A549 (cell line): ENCODE measurements around the gene ACAA1. TPM values are rescaled to one million over a fixed set of nuclear protein-coding genes. Genes with fewer than 3 reads are reported as not detected.

Source experiments
- ATAC-seq, 2 experiments: fragments of 200-7000 bp in 1 of 2; fragments of >200 bp in 1 of 2; cut with Nextera tagmentation in 1 of 2; cut with Tn5 transposase in 1 of 2; 3 replicates each; pipeline versions ENCODE4 v1.8.0 to v1.9.1; 2018 to 2020; ENCODE audit warnings: mild to moderate bottlenecking in 1 of 2, moderate library complexity in 1 of 2
- CTCF ChIA-PET: fragments of 300-600 bp; sonication (Branson Sonifier 250); formaldehyde crosslinking; extraction: SDS; loops from one replicate; lab custom pipeline; 2021; ENCODE audit warnings: antibody characterized with exemption, inconsistent platforms; lab: Yijun Ruan, JAX
- POLR2A ChIA-PET: fragments of 350-600 bp; formaldehyde crosslinking; extraction: SDS; loops from one replicate; lab custom pipeline; 2021; ENCODE audit warnings: antibody characterized with exemption, inconsistent platforms; lab: Yijun Ruan, JAX
- DNase-seq, 2 experiments: peaks; one replicate each; pipeline versions ENCODE4 v3.0.0 to v3.0.0-alpha.2; 2011 to 2016; ENCODE audit warnings: low read depth in 1 of 2, low spot score in 1 of 2
- FAIRE-seq: peaks from 2 replicates; lab custom pipeline; 2011; peaks lifted over from hg19 to GRCh38; lab: Jason Lieb, UNC
- H3K27ac ChIP-seq, 2 experiments: fragments of >200 bp; sonication (Bioruptor Twin); formaldehyde crosslinking; 3 replicates each; pipeline ENCODE4 v1.5.1; 2016 to 2017
- H3K4me1 ChIP-seq: fragments of >200 bp; sonication (Bioruptor Twin); formaldehyde crosslinking; 3 replicates; pipeline ENCODE4 v1.6.1; 2016
- H3K4me2 ChIP-seq: fragments of >200 bp; sonication (Bioruptor Twin); formaldehyde crosslinking; 3 replicates; pipeline ENCODE4 v1.6.1; 2016
- H3K4me3 ChIP-seq: fragments of >200 bp; sonication (Bioruptor Twin); formaldehyde crosslinking; 3 replicates; pipeline ENCODE4 v1.5.1; 2016
- H3K9me3 ChIP-seq: fragments of >200 bp; sonication (Bioruptor Twin); formaldehyde crosslinking; 3 replicates; pipeline ENCODE4 v1.6.1; 2016
- ATOH8 ChIP-seq: fragments of 250-450 bp; sonication (Bioruptor Pico); IDR thresholded peaks from 2 replicates; pipeline ENCODE4 v1.5.0; 2020; ENCODE audit warnings: low read depth, mild to moderate bottlenecking, moderate library complexity
- BHLHE40 ChIP-seq: IDR thresholded peaks from 2 replicates; pipeline ENCODE4 v1.6.1; 2012; ENCODE audit warnings: low read depth, low read length, inconsistent platforms
- CBX2 ChIP-seq: fragments of 200-600 bp; sonication (generic); IDR thresholded peaks from 2 replicates; pipeline ENCODE4 v1.6.1; 2016; ENCODE audit warnings: low read depth, mild to moderate bottlenecking, borderline replicate concordance
- CBX8 ChIP-seq: fragments of 200-600 bp; sonication (generic); IDR thresholded peaks from 2 replicates; pipeline ENCODE4 v1.6.1; 2016
- CHD2 ChIP-seq: fragments of 150-350 bp; IDR thresholded peaks from 2 replicates; pipeline ENCODE4 v1.6.1; 2014; ENCODE audit warnings: low read length; ENCODE audit not compliant: partially characterized antibody
- E2F6 ChIP-seq: IDR thresholded peaks from 2 replicates; pipeline ENCODE4 v1.6.1; 2012; ENCODE audit warnings: low read depth, borderline replicate concordance
- EHF ChIP-seq: fragments of 250-450 bp; sonication (Bioruptor Pico); IDR thresholded peaks from 2 replicates; pipeline ENCODE4 v1.5.0; 2020; ENCODE audit warnings: mild to moderate bottlenecking
- EHMT2 ChIP-seq: fragments of 200-600 bp; sonication (generic); IDR thresholded peaks from 2 replicates; pipeline ENCODE4 v1.6.1; 2016; ENCODE audit warnings: antibody characterized with exemption, low read depth, mild to moderate bottlenecking, moderate library complexity
- HES2 ChIP-seq: fragments of >200 bp; sonication (Bioruptor Twin); formaldehyde crosslinking; IDR thresholded peaks from 2 replicates; pipeline ENCODE4 v1.6.1; 2016
- HOXA7 ChIP-seq: fragments of 250-450 bp; sonication (Bioruptor Pico); IDR thresholded peaks from 2 replicates; pipeline ENCODE4 v1.5.0; 2020; ENCODE audit warnings: mild to moderate bottlenecking, moderate library complexity
- HOXB13 ChIP-seq: fragments of 250-450 bp; sonication (Bioruptor Pico); IDR thresholded peaks from 2 replicates; pipeline ENCODE4 v1.5.0; 2020; ENCODE audit warnings: low read depth, mild to moderate bottlenecking, moderate library complexity
- HOXB5 ChIP-seq: fragments of 250-450 bp; sonication (Bioruptor Pico); IDR thresholded peaks from 2 replicates; pipeline ENCODE4 v1.5.0; 2020; ENCODE audit warnings: mild to moderate bottlenecking, moderate library complexity
- JUN ChIP-seq, 2 experiments: fragments of >200 bp; sonication (Bioruptor Twin); formaldehyde crosslinking; IDR thresholded peaks; 2 replicates in 1 of 2; 3 replicates in 1 of 2; pipeline ENCODE4 v1.6.1; 2016 to 2017
- KDM5A ChIP-seq: fragments of 200-600 bp; sonication (generic); IDR thresholded peaks from 2 replicates; pipeline ENCODE4 v1.6.1; 2016; ENCODE audit warnings: antibody characterized with exemption, mild to moderate bottlenecking
- MAX ChIP-seq: IDR thresholded peaks from 2 replicates; pipeline ENCODE4 v1.6.1; 2012
- PBX3 ChIP-seq: IDR thresholded peaks from 2 replicates; pipeline ENCODE4 v1.6.1; 2012
- POLR2A ChIP-seq: IDR thresholded peaks from 2 replicates; pipeline ENCODE4 v1.6.1; 2012; ENCODE audit warnings: mild to moderate bottlenecking, low read length
- RAD21 ChIP-seq, 2 experiments: fragments of >200 bp in 1 of 2; sonication (Bioruptor Twin) in 1 of 2; formaldehyde crosslinking in 1 of 2; IDR thresholded peaks in 1 of 2; conservative IDR thresholded peaks in 1 of 2; 2 replicates in 1 of 2; 3 replicates in 1 of 2; pipeline ENCODE4 v1.6.1; 2012 to 2018; ENCODE audit warnings: inconsistent platforms in 1 of 2
- RFX5 ChIP-seq: fragments of 450-650 bp; IDR thresholded peaks from 2 replicates; pipeline ENCODE4 v1.7.1; 2014; ENCODE audit warnings: antibody characterized with exemption, mild to moderate bottlenecking, moderate library complexity
- TP53 ChIP-seq: fragments of 250-450 bp; sonication (Bioruptor Pico); IDR thresholded peaks from 2 replicates; pipeline ENCODE4 v1.5.0; 2021; ENCODE audit warnings: mild to moderate bottlenecking, moderate library complexity
- USF2 ChIP-seq: fragments of 450-650 bp; IDR thresholded peaks from 2 replicates; pipeline ENCODE4 v1.6.1; 2014; ENCODE audit warnings: antibody characterized with exemption
- ZC3H11A ChIP-seq: fragments of 450-650 bp; IDR thresholded peaks from 2 replicates; pipeline ENCODE4 v1.6.1; 2014; ENCODE audit warnings: antibody characterized with exemption, mild to moderate bottlenecking
- WGBS: methylation state at CpG from one replicate; pipeline ENCODE4 v1.1.6; 2017; ENCODE audit errors: missing lambda C conversion rate; 5-methylcytosine and 5-hydroxymethylcytosine counted together
- polyA plus RNA-seq, 4 experiments: library from polyadenylated mRNA; depleted of rRNA in 3 of 4; stranded (reverse); fragments of >200 nt; fragmentation: RNase III in 1 of 4; extraction: RNeasy Plus Mini Kit Qiagen cat#74134 plus additional on column Dnase treatment in 1 of 4; gene quantifications; 2 replicates in 3 of 4; 3 replicates in 1 of 4; pipeline ENCODE4 v1.2.3, GENCODE V29; 2011 to 2017

Gene ACAA1
- polyA plus RNA-seq, 2 of the 4 experiments (the other 2 are of a cell fraction), result 36.8 to 53.2 TPM

GRCh38 chr3:38102444-38102814 is 34.5 kb downstream of the ACAA1 start (continued):
- no peak for TF ChIP-seq RFX5
- no peak for TF ChIP-seq ATOH8 (CRISPR knock-in tag)
- no peak for TF ChIP-seq CBX2
- no peak for TF ChIP-seq POLR2A
- no peak for TF ChIP-seq HOXB5 (CRISPR knock-in tag)
- no peak for TF ChIP-seq E2F6
- TF ChIP-seq JUN (IDR thresholded peaks at IDR 0.05), result no peak

- TF ChIP-seq CHD2, result no peak
- TF ChIP-seq CBX8, result no peak
- no peak for TF ChIP-seq PBX3
- TF ChIP-seq E2F6, result no peak
- no peak for TF ChIP-seq USF2
- no peak for TF ChIP-seq HES2
- no peak for TF ChIP-seq CBX2
- no peak for TF ChIP-seq BHLHE40
- no peak for TF ChIP-seq EHMT2
- TF ChIP-seq ATOH8 (CRISPR knock-in tag), result no peak
- TF ChIP-seq KDM5A, result no peak
- TF ChIP-seq HOXA7 (CRISPR knock-in tag), result no peak
- no peak for TF ChIP-seq JUN (IDR thresholded peaks at IDR 0.05)
- no peak for TF ChIP-seq HOXB13 (CRISPR knock-in tag)
- TF ChIP-seq EHF, result no peak
- no peak for TF ChIP-seq ZC3H11A
- no peak for TF ChIP-seq TP53 (CRISPR knock-in tag)
- TF ChIP-seq MAX, result no peak
- no peak for TF ChIP-seq RAD21 (conservative IDR thresholded peaks at IDR 0.05 in 1 of 2, IDR thresholded peaks at IDR 0.05 in 1 of 2)
- ATAC-seq, result no peak
- Histone ChIP-seq H3K27ac (no peak overlapping the region), H3K4me2 (no peak overlapping the region), H3K4me3 (no peak overlapping the region), H3K4me1 (no peaks in the 10 kb centered on the region), H3K9me3 (peaks cover 10% of the 10 kb centered on the region)
- no peak for DNase-seq
- FAIRE-seq, result no peak
- WGBS, result 74% methylated on average over 6 of the region's 6 CpGs
- ChIA-PET CTCF (interaction anchor here (1.1 kb wide), 1 partner anchor 244 kb away, joined by 3 read pairs; no protein-coding TSS in a partner anchor), POLR2A (no interaction called here)
These were observed 35.0 kb downstream of the ACAA1 start for GRCh38 chr3:38101811-38102443.
